GM12865 (cell line): ENCODE results near the gene FMNL1.

Source experiments
- DNase-seq: peaks from one replicate; pipeline ENCODE4 v3.0.0; 2010; ENCODE audit warnings: low read depth
- H3K4me3 ChIP-seq: 2 replicates; pipeline ENCODE4 v1.5.1; 2011; ENCODE audit warnings: mild to moderate bottlenecking, low read depth, low read length, control low read depth
- CTCF ChIP-seq: IDR thresholded peaks from 2 replicates; pipeline ENCODE4 v1.5.1; 2011; ENCODE audit warnings: low read length, control low read depth, low read depth, inconsistent platforms; ENCODE audit not compliant: insufficient read depth; ENCODE audit errors: missing control alignments

Gene FMNL1

GRCh38 chr17:45253879-45254278 is 32.2 kb downstream of the FMNL1 start:
- no peak for DNase-seq
- no peak overlapping the region for H3K4me3 ChIP-seq
- no peak for TF ChIP-seq CTCF

GRCh38 chr17:45255358-45255757 is 33.7 kb downstream of the FMNL1 start:
- DNase-seq = no peak
- no peak overlapping the region for H3K4me3 ChIP-seq
- TF ChIP-seq CTCF = no peak

GRCh38 chr17:45256114-45256966 is 34.7 kb downstream of the FMNL1 start:
- no peak for DNase-seq
- TF ChIP-seq CTCF = peak; percentile 23
- H3K4me3 ChIP-seq = no peak overlapping the region

GRCh38 chr17:45257115-45257514 is 35.4 kb downstream of the FMNL1 start:
- TF ChIP-seq CTCF = no peak
- no peak for DNase-seq
- no peak overlapping the region for H3K4me3 ChIP-seq

GRCh38 chr17:45258981-45259380 is 37.3 kb downstream of the FMNL1 start:
- H3K4me3 ChIP-seq = no peak overlapping the region
- TF ChIP-seq CTCF = no peak
- no peak for DNase-seq

- no peak overlapping the region for H3K4me3 ChIP-seq
- no peak for DNase-seq
- TF ChIP-seq CTCF = no peak
Measured at GRCh38 chr17:45260204-45260783, 38.6 kb downstream of the FMNL1 start.
